Measurements from ENCODE around the gene WASF3.

DNA sequence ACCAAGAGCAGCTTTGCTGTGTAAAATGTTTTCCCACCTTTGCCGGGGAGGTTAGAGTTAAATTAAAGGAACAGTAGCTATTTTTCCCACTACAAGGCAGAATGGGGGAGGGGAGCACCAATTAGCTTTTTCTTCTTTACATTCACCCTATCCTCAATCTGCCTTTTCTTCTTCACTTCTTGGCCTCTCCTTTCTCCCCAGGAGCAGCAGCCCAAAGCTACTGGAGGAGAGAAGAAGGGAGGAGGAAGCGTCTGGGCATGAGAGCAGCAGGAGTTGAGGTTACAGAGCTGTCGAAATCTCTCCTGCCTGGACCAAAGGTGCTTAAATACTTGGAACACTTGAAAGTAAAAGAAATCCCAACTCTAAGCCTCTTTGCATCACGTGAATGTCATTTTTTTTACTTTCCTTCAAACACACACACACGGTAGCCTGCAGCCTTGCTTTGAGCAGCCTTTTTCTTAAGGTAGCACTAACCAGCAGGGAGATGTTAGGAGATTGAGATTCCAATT, 39.0 kb upstream of the WASF3 start:
- no peak for TF ChIP-seq EZH2phosphoT487 (IDR thresholded peaks at IDR 0.05)
- TF ChIP-seq, protein P1, sequence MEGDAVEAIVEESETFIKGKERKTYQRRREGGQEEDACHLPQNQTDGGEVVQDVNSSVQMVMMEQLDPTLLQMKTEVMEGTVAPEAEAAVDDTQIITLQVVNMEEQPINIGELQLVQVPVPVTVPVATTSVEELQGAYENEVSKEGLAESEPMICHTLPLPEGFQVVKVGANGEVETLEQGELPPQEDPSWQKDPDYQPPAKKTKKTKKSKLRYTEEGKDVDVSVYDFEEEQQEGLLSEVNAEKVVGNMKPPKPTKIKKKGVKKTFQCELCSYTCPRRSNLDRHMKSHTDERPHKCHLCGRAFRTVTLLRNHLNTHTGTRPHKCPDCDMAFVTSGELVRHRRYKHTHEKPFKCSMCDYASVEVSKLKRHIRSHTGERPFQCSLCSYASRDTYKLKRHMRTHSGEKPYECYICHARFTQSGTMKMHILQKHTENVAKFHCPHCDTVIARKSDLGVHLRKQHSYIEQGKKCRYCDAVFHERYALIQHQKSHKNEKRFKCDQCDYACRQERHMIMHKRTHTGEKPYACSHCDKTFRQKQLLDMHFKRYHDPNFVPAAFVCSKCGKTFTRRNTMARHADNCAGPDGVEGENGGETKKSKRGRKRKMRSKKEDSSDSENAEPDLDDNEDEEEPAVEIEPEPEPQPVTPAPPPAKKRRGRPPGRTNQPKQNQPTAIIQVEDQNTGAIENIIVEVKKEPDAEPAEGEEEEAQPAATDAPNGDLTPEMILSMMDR (IDR thresholded peaks at IDR 0.05) = no peak
